ENCODE data around the gene RS1.

The RS1 gene

GRCh38 chrX:18668071-18668835 is 3.7 kb downstream of the RS1 start:
- no peak for DNase-seq (ENCODE audit: low read depth, low spot score)

GRCh38 chrX:18666614-18667013 is 5.3 kb downstream of the RS1 start:
- no peak for DNase-seq (ENCODE audit: low read depth, low spot score)

- DNase-seq (ENCODE audit: low read depth, low spot score), result no peak
Observed at GRCh38 chrX:18664947-18665346, 7.0 kb downstream of the RS1 start.

- no peak for DNase-seq (ENCODE audit: low read depth, low spot score)
Observed at GRCh38 chrX:18661273-18661672, 10.6 kb downstream of the RS1 start.

- no peak for DNase-seq (ENCODE audit: low read depth, low spot score)
Observed at GRCh38 chrX:18654875-18655836, 16.8 kb downstream of the RS1 start.

- DNase-seq (ENCODE audit: low read depth, low spot score), result no peak
Observed at GRCh38 chrX:18652636-18653035, 19.3 kb downstream of the RS1 start.

GRCh38 chrX:18650662-18651061 is 21.2 kb downstream of the RS1 start:
- DNase-seq (ENCODE audit: low read depth, low spot score), result no peak

- DNase-seq (ENCODE audit: low read depth, low spot score), result no peak
Observed at GRCh38 chrX:18649498-18649951, 22.4 kb downstream of the RS1 start.

GRCh38 chrX:18647621-18648020 is 24.3 kb downstream of the RS1 start:
- DNase-seq (ENCODE audit: low read depth, low spot score), result no peak

- no peak for DNase-seq (ENCODE audit: low read depth, low spot score)
Observed at GRCh38 chrX:18643853-18644252, 28.1 kb downstream of the RS1 start.

GRCh38 chrX:18643243-18643642 is 28.7 kb downstream of the RS1 start:
- no peak for DNase-seq (ENCODE audit: low read depth, low spot score)

GRCh38 chrX:18640686-18641085 is 31.2 kb downstream of the RS1 start:
- DNase-seq (ENCODE audit: low read depth, low spot score), result no peak

GRCh38 chrX:18639280-18639679 is 32.6 kb downstream of the RS1 start:
- no peak for DNase-seq (ENCODE audit: low read depth, low spot score)

- DNase-seq (ENCODE audit: low read depth, low spot score), result no peak
Observed at GRCh38 chrX:18638398-18638797, 33.5 kb downstream of the RS1 start.

- no peak for DNase-seq (ENCODE audit: low read depth, low spot score)
Observed at GRCh38 chrX:18630934-18631333, 41.0 kb downstream of the RS1 start.

GRCh38 chrX:18624599-18624998 is 47.3 kb downstream of the RS1 start:
- DNase-seq (ENCODE audit: low read depth, low spot score), result no peak

- DNase-seq (ENCODE audit: low read depth, low spot score), result no peak
Observed at GRCh38 chrX:18620349-18620748, 51.6 kb downstream of the RS1 start.

- no peak for DNase-seq (ENCODE audit: low read depth, low spot score)
Observed at GRCh38 chrX:18619288-18619687, 52.6 kb downstream of the RS1 start.

GRCh38 chrX:18617407-18617750 is 54.5 kb downstream of the RS1 start:
- DNase-seq (ENCODE audit: low read depth, low spot score), result no peak

GRCh38 chrX:18616688-18617406 is 55.1 kb downstream of the RS1 start:
- no peak for DNase-seq (ENCODE audit: low read depth, low spot score)

- no peak for DNase-seq (ENCODE audit: low read depth, low spot score)
Observed at GRCh38 chrX:18613930-18614639, 57.8 kb downstream of the RS1 start.
